Measurements from ENCODE around the gene SKAP1.

The SKAP1 gene

GRCh38 chr17:48100160-48100559 is 329.9 kb downstream of the SKAP1 start:
- no peak for DNase-seq

GRCh38 chr17:48095611-48096010 is 334.4 kb downstream of the SKAP1 start:
- DNase-seq, result no peak

- DNase-seq, result no peak
Measured at GRCh38 chr17:48093341-48094045, 336.5 kb downstream of the SKAP1 start.

- no peak for DNase-seq
Measured at GRCh38 chr17:48084932-48085331, 345.1 kb downstream of the SKAP1 start.

Measured in NCI-H446 treated with DMSO at 0.1 percent for 48 hours (cell line).